Fibroblast of lung (primary cell): ENCODE data around the gene ANKS3. TPM values are rescaled to one million over a fixed set of nuclear protein-coding genes. Genes with fewer than 3 reads are reported as not detected.

Experiments
- DNase-seq, 2 donors: peaks; one replicate each; pipeline versions ENCODE4 v3.0.0 to v3.0.0-alpha.2; 2010; ENCODE audit warnings: low read depth in 2 of 2
- H2AFZ ChIP-seq: 2 replicates; pipeline ENCODE4 v1.5.1; 2012; ENCODE audit warnings: low read length, control low read depth, inconsistent platforms
- H3K27ac ChIP-seq: 2 replicates; pipeline ENCODE4 v1.5.1; 2011; ENCODE audit warnings: low read length, control low read depth; ENCODE audit not compliant: insufficient read depth
- H3K27me3 ChIP-seq: 2 replicates; pipeline ENCODE4 v1.5.1; 2011; ENCODE audit warnings: mild to moderate bottlenecking, low read length; ENCODE audit not compliant: control insufficient read depth, insufficient read depth
- H3K36me3 ChIP-seq: 2 replicates; pipeline ENCODE4 v1.5.1; 2011; ENCODE audit warnings: low read length; ENCODE audit not compliant: control insufficient read depth, insufficient read depth
- H3K4me1 ChIP-seq: 2 replicates; pipeline ENCODE4 v1.5.1; 2011; ENCODE audit warnings: low read length; ENCODE audit not compliant: control insufficient read depth, insufficient read depth; ENCODE audit errors: extremely low read depth
- H3K4me2 ChIP-seq: 2 replicates; pipeline ENCODE4 v1.5.1; 2011; ENCODE audit warnings: low read length, control low read depth; ENCODE audit not compliant: insufficient read depth; ENCODE audit errors: extremely low read depth
- H3K4me3 ChIP-seq, 4 experiments: fragments of 200-600 bp in 1 of 4; sonication (generic) in 1 of 4; replicated peaks in 1 of 4; 2 replicates each; pipeline ENCODE4 v1.5.1; 2011 to 2016; ENCODE audit warnings: low read length in 4 of 4, low read depth in 3 of 4, mild to moderate bottlenecking in 3 of 4, control low read depth in 2 of 4, inconsistent platforms in 1 of 4, mixed read lengths in 1 of 4; ENCODE audit not compliant: insufficient read depth in 1 of 4; ENCODE audit errors: control extremely low read depth in 1 of 4
- H3K79me2 ChIP-seq: 2 replicates; pipeline ENCODE4 v1.5.1; 2012; ENCODE audit warnings: mild to moderate bottlenecking, low read length, inconsistent platforms; ENCODE audit not compliant: control insufficient read depth, insufficient read depth
- H3K9ac ChIP-seq: 2 replicates; pipeline ENCODE4 v1.5.1; 2011; ENCODE audit warnings: mild to moderate bottlenecking, low read length, control low read depth; ENCODE audit not compliant: insufficient read depth
- H3K9me3 ChIP-seq: 2 replicates; pipeline ENCODE4 v1.5.1; 2012; ENCODE audit warnings: low read depth, low read length; ENCODE audit not compliant: control insufficient read depth, insufficient read depth
- H4K20me1 ChIP-seq: 2 replicates; pipeline ENCODE4 v1.5.1; 2011; ENCODE audit warnings: low read length; ENCODE audit not compliant: control insufficient read depth, insufficient read depth; ENCODE audit errors: extremely low read depth
- EZH2 ChIP-seq: IDR thresholded peaks from 2 replicates; pipeline ENCODE4 v1.5.1; 2012; ENCODE audit warnings: low read length, control low read depth, mild to moderate bottlenecking; ENCODE audit errors: missing control alignments
- polyA plus RNA-seq, 2 donors: library from polyadenylated mRNA; depleted of rRNA in 1 of 2; stranded (reverse) in 1 of 2; unstranded in 1 of 2; fragments of >200 nt; gene quantifications; 2 replicates each; pipeline ENCODE4 v1.2.1, GENCODE V29; 2011 to 2012; ENCODE audit warnings: missing spikeins in 1 of 2
- total RNA-seq: library from RNA; depleted of rRNA; stranded (reverse); fragments of >200 nt; gene quantifications from 2 replicates; pipeline ENCODE4 v1.2.1, GENCODE V29; 2014
- TF ChIP-seq, protein P1 (sequence below), 2 donors: IDR thresholded peaks in 1 of 2; conservative IDR thresholded peaks in 1 of 2; 1 replicate in 1 of 2; 2 replicates in 1 of 2; pipeline ENCODE4 v1.5.1; 2011 to 2012; ENCODE audit warnings: low read length in 2 of 2, control low read depth in 1 of 2, inconsistent platforms in 1 of 2, low read depth in 1 of 2, mild to moderate bottlenecking in 1 of 2

Gene ANKS3
- total and polyA plus RNA-seq, 2 donors (not counting 1 experiment from before 2014, with no cell fraction given), result 11.9 to 26.3 TPM

DNA sequence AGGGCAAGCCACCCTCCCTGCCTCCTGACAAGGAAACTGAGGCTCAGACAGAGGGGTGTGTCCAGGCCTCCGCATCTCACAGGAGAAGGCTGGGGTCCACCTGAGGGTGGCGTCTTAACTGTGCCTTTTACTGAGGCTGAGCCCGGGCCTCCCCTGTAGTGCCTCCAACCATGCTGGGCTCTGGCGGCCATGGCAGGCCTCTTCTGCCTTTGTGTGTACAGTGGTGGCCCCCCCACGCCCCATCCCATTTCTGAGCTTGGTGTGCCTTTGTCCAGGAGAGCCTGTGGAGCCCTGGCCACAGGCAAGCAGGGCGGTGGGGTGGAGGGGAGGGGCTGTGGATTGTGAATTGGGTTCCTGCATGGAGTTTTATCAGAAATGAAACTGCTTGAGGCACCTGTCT is 78.3 kb downstream of the ANKS3 start:
- Histone ChIP-seq H3K9me3 (no peaks in the 10 kb centered on the region), H3K4me2 (no peak overlapping the region), H3K79me2 (no peaks in the 10 kb centered on the region), H3K9ac (no peak overlapping the region), H3K27me3 (no peaks in the 10 kb centered on the region), H4K20me1 (no peaks in the 10 kb centered on the region), H3K36me3 (peaks cover 19% of the 10 kb centered on the region), H2AFZ (no peak overlapping the region), H3K4me3 (no peak overlapping the region), H3K27ac (no peak overlapping the region), H3K4me1 (peaks cover 5% of the 10 kb centered on the region)
- TF ChIP-seq EZH2, result no peak
- TF ChIP-seq, protein P1, sequence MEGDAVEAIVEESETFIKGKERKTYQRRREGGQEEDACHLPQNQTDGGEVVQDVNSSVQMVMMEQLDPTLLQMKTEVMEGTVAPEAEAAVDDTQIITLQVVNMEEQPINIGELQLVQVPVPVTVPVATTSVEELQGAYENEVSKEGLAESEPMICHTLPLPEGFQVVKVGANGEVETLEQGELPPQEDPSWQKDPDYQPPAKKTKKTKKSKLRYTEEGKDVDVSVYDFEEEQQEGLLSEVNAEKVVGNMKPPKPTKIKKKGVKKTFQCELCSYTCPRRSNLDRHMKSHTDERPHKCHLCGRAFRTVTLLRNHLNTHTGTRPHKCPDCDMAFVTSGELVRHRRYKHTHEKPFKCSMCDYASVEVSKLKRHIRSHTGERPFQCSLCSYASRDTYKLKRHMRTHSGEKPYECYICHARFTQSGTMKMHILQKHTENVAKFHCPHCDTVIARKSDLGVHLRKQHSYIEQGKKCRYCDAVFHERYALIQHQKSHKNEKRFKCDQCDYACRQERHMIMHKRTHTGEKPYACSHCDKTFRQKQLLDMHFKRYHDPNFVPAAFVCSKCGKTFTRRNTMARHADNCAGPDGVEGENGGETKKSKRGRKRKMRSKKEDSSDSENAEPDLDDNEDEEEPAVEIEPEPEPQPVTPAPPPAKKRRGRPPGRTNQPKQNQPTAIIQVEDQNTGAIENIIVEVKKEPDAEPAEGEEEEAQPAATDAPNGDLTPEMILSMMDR (conservative IDR thresholded peaks at IDR 0.05 in 1 of 2, IDR thresholded peaks at IDR 0.05 in 1 of 2; ENCODE audit: low read depth in 1 of 2, low read length in 2 of 2), result no peak
- DNase-seq, result no peak

DNA sequence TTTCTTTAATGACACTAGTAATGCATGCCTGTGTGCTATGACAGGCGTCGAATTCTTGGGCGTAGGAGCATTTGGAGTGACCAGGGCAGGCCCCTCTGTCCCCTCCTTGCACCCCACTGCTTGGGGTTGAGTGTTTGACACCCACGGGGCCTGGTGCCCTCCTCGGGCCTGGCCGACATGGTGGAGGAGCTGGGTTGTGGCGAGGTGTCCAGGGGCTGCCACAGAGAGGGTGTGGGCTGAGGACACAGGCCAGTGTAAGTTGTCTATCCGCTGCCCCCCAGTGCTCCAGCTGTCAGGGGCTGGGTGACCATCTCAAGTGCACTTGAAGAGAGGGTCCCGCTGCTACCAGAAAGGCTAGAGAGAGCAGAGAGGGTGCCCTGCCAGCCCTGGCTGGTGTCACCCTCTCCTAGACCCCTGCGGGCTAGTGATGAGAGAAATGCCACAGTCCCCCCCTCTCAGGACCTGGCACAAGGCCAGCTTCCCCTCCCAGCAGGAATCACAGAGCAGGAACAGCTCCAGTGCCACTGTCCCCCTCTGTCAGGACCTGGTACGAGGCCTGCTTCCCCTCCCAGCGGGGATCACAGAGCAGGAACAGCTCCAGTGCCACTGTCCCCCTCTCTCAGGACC is 79.0 kb downstream of the ANKS3 start:
- Histone ChIP-seq H3K36me3 (peaks cover 19% of the 10 kb centered on the region), H3K4me3 (no peak overlapping the region), H3K27ac (no peak overlapping the region), H3K9me3 (no peaks in the 10 kb centered on the region), H3K79me2 (no peaks in the 10 kb centered on the region), H3K4me2 (no peak overlapping the region), H2AFZ (no peak overlapping the region), H3K9ac (no peak overlapping the region), H4K20me1 (no peaks in the 10 kb centered on the region), H3K4me1 (peaks cover 3% of the 10 kb centered on the region), H3K27me3 (no peaks in the 10 kb centered on the region)
- DNase-seq, result no peak
- TF ChIP-seq, protein P1 (conservative IDR thresholded peaks at IDR 0.05 in 1 of 2, IDR thresholded peaks at IDR 0.05 in 1 of 2; ENCODE audit: low read depth in 1 of 2, low read length in 2 of 2), result no peak
- no peak for TF ChIP-seq EZH2

GRCh38 chr16:4654011-4654963 is 79.8 kb downstream of the ANKS3 start:
- DNase-seq, result no peak
- Histone ChIP-seq H3K9ac (no peak overlapping the region), H3K4me3 (no peak overlapping the region), H3K4me2 (no peak overlapping the region), H3K4me1 (no peaks in the 10 kb centered on the region), H3K27me3 (no peaks in the 10 kb centered on the region), H3K36me3 (peaks cover 19% of the 10 kb centered on the region), H2AFZ (no peak overlapping the region), H3K79me2 (no peaks in the 10 kb centered on the region), H4K20me1 (no peaks in the 10 kb centered on the region), H3K9me3 (no peaks in the 10 kb centered on the region), H3K27ac (no peak overlapping the region)
- TF ChIP-seq, protein P1 (conservative IDR thresholded peaks at IDR 0.05 in 1 of 2, IDR thresholded peaks at IDR 0.05 in 1 of 2; ENCODE audit: low read depth in 1 of 2, low read length in 2 of 2), result no peak
- no peak for TF ChIP-seq EZH2
